ENCODE data around the gene IMPA2.

DNA sequence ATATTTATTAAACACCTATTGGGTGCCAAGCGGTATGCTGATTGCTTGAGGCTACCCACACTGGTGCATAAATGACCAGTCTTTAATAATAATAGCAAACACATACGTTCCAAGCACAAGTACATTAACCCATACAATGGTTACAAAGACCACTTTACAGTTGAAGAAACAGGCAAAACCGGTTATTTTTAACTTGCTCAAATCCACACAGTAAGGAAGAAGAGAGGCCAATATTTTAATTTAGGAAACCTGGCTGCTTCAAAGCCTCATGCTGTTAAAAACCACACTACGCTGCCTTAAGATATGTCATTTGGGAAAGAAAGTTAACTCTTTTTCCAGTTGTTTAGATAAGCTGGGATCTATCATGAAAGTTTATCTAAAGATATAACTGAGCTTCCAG lies 2.4 kb upstream of the IMPA2 start:
- TF ChIP-seq FOXM1 (IDR thresholded peaks at IDR 0.05; ENCODE audit: borderline replicate concordance) (no peak), FOXK2 (IDR thresholded peaks at IDR 0.05) (no peak), HDGF (IDR thresholded peaks at IDR 0.05; ENCODE audit: borderline replicate concordance) (no peak), ARNT (IDR thresholded peaks at IDR 0.05) (no peak), ELF4 (IDR thresholded peaks at IDR 0.05) (no peak), BHLHE40 (IDR thresholded peaks at IDR 0.05; ENCODE audit: borderline replicate concordance) (no peak), SP1 (IDR thresholded peaks at IDR 0.05) (no peak), SUZ12 (IDR thresholded peaks at IDR 0.05) (no peak), NFRKB (IDR thresholded peaks at IDR 0.05) (no peak), FOXA1 (IDR thresholded peaks at IDR 0.05) (no peak), L3MBTL2 (conservative IDR thresholded peaks at IDR 0.05) (no peak)

Data from HEK293T (cell line).